Epithelial cell of esophagus (primary cell): ENCODE data around the gene MLLT10.
A peak's percentile ranks its signal among the peaks of the same experiment; 100 is the strongest.

Experiments used
- DNase-seq: peaks from one replicate; pipeline ENCODE4 v3.0.0; 2010; ENCODE audit warnings: low read depth
- H3K4me3 ChIP-seq: 2 replicates; pipeline ENCODE4 v1.5.1; 2011; ENCODE audit warnings: mild to moderate bottlenecking, low read length, control low read depth
- TF ChIP-seq, protein P1 (sequence below): IDR thresholded peaks from 2 replicates; pipeline ENCODE4 v1.5.1; 2011; ENCODE audit warnings: low read depth, mild to moderate bottlenecking, low read length, control low read depth, inconsistent platforms; ENCODE audit not compliant: insufficient read depth; ENCODE audit errors: missing control alignments

The MLLT10 gene

DNA sequence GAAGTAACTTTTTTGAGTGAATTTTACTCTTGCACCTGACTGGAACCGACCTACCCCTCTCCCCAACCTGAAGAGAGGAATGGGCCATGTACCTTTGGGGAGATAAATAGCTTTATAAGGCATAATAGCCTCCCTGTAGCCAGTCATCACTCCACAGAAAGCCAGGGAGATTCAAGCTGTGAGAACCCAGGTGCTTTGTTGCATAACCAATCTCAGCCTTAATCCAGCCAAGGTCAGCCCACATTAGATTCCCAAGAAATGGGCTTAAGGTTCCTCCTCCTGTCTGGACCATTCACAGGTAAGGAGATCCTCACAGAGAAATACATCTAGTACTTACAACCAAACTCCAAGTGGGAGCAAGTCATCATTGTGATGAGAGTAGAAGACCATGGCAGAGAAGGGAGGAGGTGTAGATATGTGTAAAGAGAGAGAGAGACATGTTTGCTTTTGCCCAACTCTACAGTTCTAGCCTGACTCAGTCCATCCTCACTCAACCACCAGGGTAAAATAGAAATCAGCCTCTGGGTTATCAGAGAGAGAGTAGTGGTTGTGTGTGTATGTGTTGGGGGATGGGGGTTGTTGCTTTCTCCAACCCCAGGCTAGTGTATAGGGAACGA is 32.2 kb upstream of the MLLT10 start:
- H3K4me3 ChIP-seq = no peak overlapping the region
- peak; percentile 8 for DNase-seq
- TF ChIP-seq, protein P1, sequence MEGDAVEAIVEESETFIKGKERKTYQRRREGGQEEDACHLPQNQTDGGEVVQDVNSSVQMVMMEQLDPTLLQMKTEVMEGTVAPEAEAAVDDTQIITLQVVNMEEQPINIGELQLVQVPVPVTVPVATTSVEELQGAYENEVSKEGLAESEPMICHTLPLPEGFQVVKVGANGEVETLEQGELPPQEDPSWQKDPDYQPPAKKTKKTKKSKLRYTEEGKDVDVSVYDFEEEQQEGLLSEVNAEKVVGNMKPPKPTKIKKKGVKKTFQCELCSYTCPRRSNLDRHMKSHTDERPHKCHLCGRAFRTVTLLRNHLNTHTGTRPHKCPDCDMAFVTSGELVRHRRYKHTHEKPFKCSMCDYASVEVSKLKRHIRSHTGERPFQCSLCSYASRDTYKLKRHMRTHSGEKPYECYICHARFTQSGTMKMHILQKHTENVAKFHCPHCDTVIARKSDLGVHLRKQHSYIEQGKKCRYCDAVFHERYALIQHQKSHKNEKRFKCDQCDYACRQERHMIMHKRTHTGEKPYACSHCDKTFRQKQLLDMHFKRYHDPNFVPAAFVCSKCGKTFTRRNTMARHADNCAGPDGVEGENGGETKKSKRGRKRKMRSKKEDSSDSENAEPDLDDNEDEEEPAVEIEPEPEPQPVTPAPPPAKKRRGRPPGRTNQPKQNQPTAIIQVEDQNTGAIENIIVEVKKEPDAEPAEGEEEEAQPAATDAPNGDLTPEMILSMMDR = no peak

DNA sequence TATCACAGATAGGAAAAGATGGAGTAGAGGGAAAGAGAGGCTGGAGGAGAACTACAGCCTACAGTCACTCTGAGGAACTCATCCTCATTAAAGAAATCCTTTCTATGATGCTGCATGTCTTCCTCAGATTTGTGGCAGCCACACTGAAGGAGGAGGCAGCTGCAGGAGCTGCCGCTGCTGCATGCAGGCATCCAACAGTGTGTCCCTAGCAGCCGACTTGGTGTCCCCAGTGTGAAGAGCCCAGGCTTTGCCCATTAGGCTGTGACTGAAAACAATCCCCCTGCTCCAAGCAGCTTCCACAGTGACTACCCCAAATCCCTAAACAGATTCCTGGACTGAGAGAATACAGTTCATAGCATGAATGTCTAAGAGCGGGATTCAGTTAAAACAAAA is 31.7 kb upstream of the MLLT10 start:
- no peak overlapping the region for H3K4me3 ChIP-seq
- no peak for DNase-seq
- TF ChIP-seq, protein P1 = no peak

DNA sequence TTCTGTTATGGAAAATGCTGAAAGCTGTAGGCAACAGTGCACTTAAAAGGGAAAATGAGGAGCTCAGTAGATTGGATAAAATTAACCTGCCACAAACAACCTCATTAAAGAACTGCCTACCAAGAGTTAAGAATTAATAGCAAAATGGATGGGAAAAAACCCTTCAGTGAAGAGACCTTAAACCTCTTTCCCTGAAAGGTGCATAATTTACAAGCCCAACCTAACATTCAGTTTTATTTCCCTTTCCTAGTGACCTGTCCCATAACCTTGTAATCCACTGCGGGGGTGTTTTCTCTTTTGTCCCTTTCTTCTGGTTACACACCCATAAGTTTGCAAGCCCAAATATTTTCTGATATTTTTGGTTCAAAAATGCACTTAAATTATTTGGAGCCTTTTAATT is 30.5 kb upstream of the MLLT10 start:
- DNase-seq = no peak
- TF ChIP-seq, protein P1 = no peak
- H3K4me3 ChIP-seq = no peak overlapping the region

DNA sequence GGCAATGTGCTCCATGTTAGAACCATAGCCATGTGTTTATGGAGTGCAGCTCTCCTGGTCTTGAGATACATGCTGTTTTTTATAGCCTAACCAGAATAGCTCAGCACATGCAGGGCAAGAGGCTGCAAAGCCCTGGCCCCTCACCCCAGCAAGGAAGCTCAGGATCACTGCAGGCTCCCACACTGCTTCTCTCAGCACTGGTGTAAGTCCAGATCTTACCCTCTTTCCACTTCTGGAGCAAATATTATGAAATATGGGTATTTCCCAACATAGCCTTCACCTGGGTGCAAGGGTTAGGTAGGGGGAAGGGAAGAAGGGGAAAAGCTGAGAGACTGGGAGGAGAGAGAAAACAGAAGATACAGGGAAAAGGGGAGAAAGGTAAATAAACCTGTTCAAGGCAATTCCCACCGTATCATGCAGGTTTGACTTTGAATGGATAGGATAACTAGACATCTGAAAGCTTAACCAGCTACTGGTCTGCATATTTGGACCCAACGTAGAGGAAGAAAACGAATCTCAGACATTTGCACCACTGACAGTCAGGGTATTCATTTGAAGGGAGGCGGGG is 28.2 kb upstream of the MLLT10 start:
- TF ChIP-seq, protein P1 = no peak
- no peak overlapping the region for H3K4me3 ChIP-seq
- no peak for DNase-seq

DNA sequence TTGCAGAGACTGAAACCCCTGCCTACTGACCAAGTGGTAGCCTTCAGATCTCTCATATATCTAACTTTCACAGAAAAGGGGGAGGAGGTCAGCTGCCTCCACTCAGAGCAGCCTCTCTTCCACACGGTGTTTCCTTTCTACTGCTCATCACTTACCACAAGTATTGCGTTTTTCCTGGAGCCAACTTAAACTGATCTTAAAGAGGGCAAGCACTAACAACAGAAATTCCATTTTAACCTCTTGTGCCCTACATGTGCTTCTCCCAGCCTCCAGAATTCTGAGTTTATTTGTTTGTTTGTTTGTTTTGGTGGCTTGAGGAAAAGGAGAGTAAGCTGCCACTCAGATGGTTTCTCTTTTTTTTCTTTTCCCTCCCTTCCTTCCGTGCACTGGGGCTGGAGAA is 27.7 kb upstream of the MLLT10 start:
- DNase-seq = no peak
- no peak overlapping the region for H3K4me3 ChIP-seq
- TF ChIP-seq, protein P1 = no peak

DNA sequence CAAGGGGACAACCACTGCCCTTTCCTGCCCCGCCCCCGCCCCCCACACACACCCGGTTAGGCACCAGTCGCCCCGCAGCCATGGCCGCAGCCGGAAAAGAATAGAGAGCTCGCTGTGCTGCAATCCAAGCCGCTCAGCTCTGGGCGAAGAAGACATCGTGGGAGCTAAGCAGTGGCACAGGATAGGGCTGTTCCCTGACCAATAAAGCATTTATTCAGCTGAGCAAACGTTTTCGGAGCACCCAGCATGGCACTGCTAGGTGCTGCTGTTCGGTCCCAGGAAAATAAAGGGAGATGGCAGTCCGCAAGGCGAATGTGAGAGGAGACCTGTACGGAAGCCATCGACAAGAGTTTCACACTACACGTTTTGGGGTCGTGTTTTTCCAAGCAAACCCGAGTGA is 26.9 kb upstream of the MLLT10 start:
- TF ChIP-seq, protein P1 = no peak

More for the DNA sequence above, 26.9 kb upstream of the MLLT10 start:
- no peak overlapping the region for H3K4me3 ChIP-seq
- DNase-seq = no peak
